Spleen (tissue), 11 donors: ENCODE measurements around the gene JAK2. TPM values are rescaled to one million over a fixed set of nuclear protein-coding genes. Genes with fewer than 3 reads are reported as not detected.

Experiments
- DNase-seq: peaks from one replicate; pipeline ENCODE4 v3.0.0-alpha.2; 2020
- H3K27ac ChIP-seq, 8 donors: fragments of 200-600 bp; sonication (generic) in 7 of 8; 1 replicate in 4 of 8; 2 replicates in 4 of 8; pipeline versions ENCODE4 v1.5.0 to v1.8.0; 2016 to 2021; ENCODE audit warnings: inconsistent platforms in 4 of 8, mild to moderate bottlenecking in 4 of 8, moderate library complexity in 1 of 8
- H3K27me3 ChIP-seq, 7 donors: fragments of 200-600 bp; sonication (generic) in 6 of 7; replicated peaks in 1 of 7; 1 replicate in 4 of 7; 2 replicates in 3 of 7; pipeline versions ENCODE4 v1.5.0 to v1.8.0; 2016 to 2021; ENCODE audit warnings: inconsistent platforms in 3 of 7, mild to moderate bottlenecking in 1 of 7
- H3K36me3 ChIP-seq, 6 donors: fragments of 200-600 bp; sonication (generic) in 5 of 6; 1 replicate in 4 of 6; 2 replicates in 2 of 6; pipeline versions ENCODE4 v1.5.0 to v1.8.0; 2016 to 2021; ENCODE audit warnings: inconsistent platforms in 2 of 6
- H3K4me1 ChIP-seq, 6 donors: fragments of 200-600 bp; sonication (generic) in 5 of 6; 1 replicate in 3 of 6; 2 replicates in 3 of 6; pipeline versions ENCODE4 v1.5.0 to v1.8.0; 2016 to 2021; ENCODE audit warnings: inconsistent platforms in 3 of 6
- H3K4me3 ChIP-seq, 8 donors: fragments of 200-600 bp; sonication (generic) in 7 of 8; 1 replicate in 4 of 8; 2 replicates in 4 of 8; pipeline versions ENCODE4 v1.5.0 to v1.8.0; 2016 to 2021; ENCODE audit warnings: inconsistent platforms in 4 of 8, mild to moderate bottlenecking in 4 of 8, moderate library complexity in 2 of 8
- H3K9me3 ChIP-seq, 8 donors: fragments of 200-600 bp; sonication (generic) in 7 of 8; 1 replicate in 4 of 8; 2 replicates in 4 of 8; pipeline versions ENCODE4 v1.5.0 to v1.8.0; 2016 to 2021; ENCODE audit warnings: inconsistent platforms in 4 of 8
- POLR2A ChIP-seq, 3 donors: fragments of 450-650 bp; IDR thresholded peaks; one replicate each; pipeline ENCODE4 v1.5.1; 2017; ENCODE audit warnings: antibody characterized with exemption in 3 of 3, mild to moderate bottlenecking in 1 of 3
- POLR2AphosphoS5 ChIP-seq, 3 donors: sonication (generic); formaldehyde crosslinking; IDR thresholded peaks; one replicate each; pipeline ENCODE4 v1.5.1; 2017; ENCODE audit warnings: antibody characterized with exemption in 3 of 3
- whole genome bisulfite sequencing, 5 donors: extraction: QIAGEN DNeasy Blood & Tissue Kit in 3 of 5; methylation state at CpG; one replicate each; pipeline versions ENCODE4 v1.1.5 to v1.1.7; 2013 to 2018; 5-methylcytosine and 5-hydroxymethylcytosine counted together
- intact Hi-C: fragments of 100-400 bp; cut with DNase I; formaldehyde crosslinking; loops from one replicate; pipeline ENCODE4 v1.15.0; 2023; ENCODE audit warnings: low total_unique reads
- polyA plus RNA-seq, 3 donors: library from polyadenylated mRNA; stranded (reverse); fragments of 200-250 nt; gene quantifications; one replicate each; pipeline ENCODE4 v1.2.1, GENCODE V29; 2013
- total RNA-seq, 7 donors: library from RNA; depleted of rRNA in 3 of 7; stranded (reverse); fragments of >200 nt in 3 of 7; fragmentation: NEBNext Ultra II Directional in 4 of 7; extraction: Animal tissue kit (Norgen Biotek cat#: 25700) in 4 of 7; gene quantifications; one replicate each; pipeline versions ENCODE4 v1.1.0 to v1.2.1, GENCODE V29; 2016 to 2021
- TF ChIP-seq, protein P1 (sequence below), 11 experiments: fragments of 200-600 bp in 7 of 11; fragments of 450-650 bp in 4 of 11; sonication (generic) in 4 of 11; IDR thresholded peaks in 8 of 11; conservative IDR thresholded peaks in 3 of 11; 1 replicate in 7 of 11; 2 replicates in 4 of 11; pipeline versions ENCODE4 v1.4.0 to v1.8.0; 2016 to 2021; ENCODE audit warnings: antibody characterized with exemption in 11 of 11, inconsistent platforms in 4 of 11, mild to moderate bottlenecking in 1 of 11
- donor health status: healthy with polysubstance abuse.
- donor health status: DM: no; HTN: no; CAD: no; lungs with moderate emphysema.
- donor health status: DM: no; HTN: no; CAD: no.
- donor health status: Bipolar disorder and iron deficiency.
- donor health status: healthy.
- donor health status: DM: no; HTN: no; CAD: no.
- donor health status: DM: yes; HTN: yes; CAD: no.

JAK2 gene
- total and polyA plus RNA-seq, 10 donors = 7.1 to 61.2 (median 45.8) TPM

DNA sequence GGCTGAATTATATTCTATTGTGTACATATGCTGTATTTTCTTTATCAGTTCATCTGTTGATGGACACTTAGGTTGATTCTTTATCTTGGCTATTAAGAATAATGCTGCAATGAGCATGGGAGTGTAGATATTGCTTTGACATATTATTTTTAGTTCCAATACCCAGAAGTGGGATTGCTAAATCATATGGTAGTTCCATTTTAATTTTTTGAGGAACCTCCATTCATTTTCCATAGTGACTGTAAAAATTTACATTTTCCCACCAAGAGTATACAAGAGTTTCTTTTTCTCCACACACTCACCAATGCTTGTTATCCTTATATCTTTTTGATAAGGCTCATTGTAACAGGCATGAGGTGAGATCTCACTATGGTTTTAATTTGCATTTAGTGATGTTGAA is 19.4 kb downstream of the JAK2 start:
- intact Hi-C loops = no loop called here
- no peak for TF ChIP-seq POLR2A (IDR thresholded peaks at IDR 0.05)
- no peak for TF ChIP-seq POLR2AphosphoS5 (IDR thresholded peaks at IDR 0.05)
- TF ChIP-seq, protein P1, sequence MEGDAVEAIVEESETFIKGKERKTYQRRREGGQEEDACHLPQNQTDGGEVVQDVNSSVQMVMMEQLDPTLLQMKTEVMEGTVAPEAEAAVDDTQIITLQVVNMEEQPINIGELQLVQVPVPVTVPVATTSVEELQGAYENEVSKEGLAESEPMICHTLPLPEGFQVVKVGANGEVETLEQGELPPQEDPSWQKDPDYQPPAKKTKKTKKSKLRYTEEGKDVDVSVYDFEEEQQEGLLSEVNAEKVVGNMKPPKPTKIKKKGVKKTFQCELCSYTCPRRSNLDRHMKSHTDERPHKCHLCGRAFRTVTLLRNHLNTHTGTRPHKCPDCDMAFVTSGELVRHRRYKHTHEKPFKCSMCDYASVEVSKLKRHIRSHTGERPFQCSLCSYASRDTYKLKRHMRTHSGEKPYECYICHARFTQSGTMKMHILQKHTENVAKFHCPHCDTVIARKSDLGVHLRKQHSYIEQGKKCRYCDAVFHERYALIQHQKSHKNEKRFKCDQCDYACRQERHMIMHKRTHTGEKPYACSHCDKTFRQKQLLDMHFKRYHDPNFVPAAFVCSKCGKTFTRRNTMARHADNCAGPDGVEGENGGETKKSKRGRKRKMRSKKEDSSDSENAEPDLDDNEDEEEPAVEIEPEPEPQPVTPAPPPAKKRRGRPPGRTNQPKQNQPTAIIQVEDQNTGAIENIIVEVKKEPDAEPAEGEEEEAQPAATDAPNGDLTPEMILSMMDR (IDR thresholded peaks at IDR 0.05 in 8 of 11, conservative IDR thresholded peaks at IDR 0.05 in 3 of 11) = no peak

DNA sequence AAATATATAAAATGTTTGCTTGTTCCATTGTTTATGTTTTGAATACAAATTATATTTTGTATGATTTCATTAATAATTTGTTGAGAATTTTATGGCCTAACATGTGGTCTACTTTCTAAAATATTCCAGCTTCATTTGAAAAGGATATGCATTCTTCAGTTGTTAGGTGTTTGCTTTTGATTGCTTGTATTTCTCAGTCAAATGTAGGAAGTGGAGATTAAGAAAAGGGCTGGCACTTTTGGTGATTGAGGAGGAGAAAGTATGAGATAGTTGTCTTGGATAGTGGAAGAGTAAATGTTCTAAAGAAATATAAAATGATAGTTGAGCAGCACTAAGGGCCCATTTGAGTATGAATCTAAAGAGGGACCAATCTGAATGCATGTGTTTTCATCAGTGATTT is 23.1 kb downstream of the JAK2 start:
- TF ChIP-seq, protein P1 (IDR thresholded peaks at IDR 0.05 in 8 of 11, conservative IDR thresholded peaks at IDR 0.05 in 3 of 11) = no peak
- peaks cover 0 to 22% (median 13%) of the 10 kb centered on the region in 8 donors for H3K9me3 ChIP-seq
- no peak overlapping the region for H3K4me3 ChIP-seq
- intact Hi-C loops = no loop called here
- H3K4me1 ChIP-seq = peaks cover 0 to 36% (median 4%) of the 10 kb centered on the region in 6 donors
- no peak for DNase-seq
- no peaks in the 10 kb centered on the region for H3K27me3 ChIP-seq
- no peak overlapping the region for H3K27ac ChIP-seq
- peaks cover 0 to 25% (median 0%) of the 10 kb centered on the region in 6 donors for H3K36me3 ChIP-seq

More for the DNA sequence above, 19.4 kb downstream of the JAK2 start:
- no peak overlapping the region for H3K4me3 ChIP-seq
- no peak for DNase-seq
- peaks cover 0 to 21% (median 1%) of the 10 kb centered on the region in 6 donors for H3K4me1 ChIP-seq
- H3K27ac ChIP-seq = no peak overlapping the region
- H3K36me3 ChIP-seq = peaks cover 0 to 44% (median 3%) of the 10 kb centered on the region in 6 donors
- H3K27me3 ChIP-seq = no peaks in the 10 kb centered on the region
- H3K9me3 ChIP-seq = peaks cover 0 to 50% (median 37%) of the 10 kb centered on the region in 8 donors

DNA sequence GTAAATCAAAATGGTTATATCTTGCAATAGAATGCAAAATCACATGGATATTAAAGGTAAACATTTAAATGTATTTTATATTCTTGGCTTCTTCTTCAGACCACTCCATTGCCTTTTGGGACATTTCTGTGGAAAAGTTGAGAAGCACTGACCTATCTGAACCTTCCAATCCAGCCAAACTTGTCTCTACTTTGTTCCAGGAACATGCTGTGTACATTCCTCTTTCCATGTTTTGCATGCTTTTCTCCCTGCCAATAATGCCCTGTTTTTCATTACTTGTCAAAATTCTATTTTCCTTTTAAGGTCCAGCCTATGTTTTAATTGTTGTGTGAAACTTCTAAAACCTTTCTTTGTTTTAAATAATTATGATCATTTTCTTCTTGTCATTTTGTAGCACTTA is 28.3 kb downstream of the JAK2 start:
- no peaks in the 10 kb centered on the region for H3K27me3 ChIP-seq
- peaks cover 0 to 43% (median 2%) of the 10 kb centered on the region in 6 donors for H3K36me3 ChIP-seq
- no peak overlapping the region for H3K4me3 ChIP-seq
- H3K27ac ChIP-seq = no peak overlapping the region
- intact Hi-C loops = no loop called here
- DNase-seq = no peak
- H3K9me3 ChIP-seq = peaks cover 0 to 14% (median 12%) of the 10 kb centered on the region in 8 donors
- H3K4me1 ChIP-seq = peaks cover 0 to 63% (median 2%) of the 10 kb centered on the region in 6 donors
- TF ChIP-seq POLR2AphosphoS5 (IDR thresholded peaks at IDR 0.05) (no peak), POLR2A (IDR thresholded peaks at IDR 0.05) (no peak)
- TF ChIP-seq, protein P1 (IDR thresholded peaks at IDR 0.05 in 8 of 11, conservative IDR thresholded peaks at IDR 0.05 in 3 of 11) = no peak

DNA sequence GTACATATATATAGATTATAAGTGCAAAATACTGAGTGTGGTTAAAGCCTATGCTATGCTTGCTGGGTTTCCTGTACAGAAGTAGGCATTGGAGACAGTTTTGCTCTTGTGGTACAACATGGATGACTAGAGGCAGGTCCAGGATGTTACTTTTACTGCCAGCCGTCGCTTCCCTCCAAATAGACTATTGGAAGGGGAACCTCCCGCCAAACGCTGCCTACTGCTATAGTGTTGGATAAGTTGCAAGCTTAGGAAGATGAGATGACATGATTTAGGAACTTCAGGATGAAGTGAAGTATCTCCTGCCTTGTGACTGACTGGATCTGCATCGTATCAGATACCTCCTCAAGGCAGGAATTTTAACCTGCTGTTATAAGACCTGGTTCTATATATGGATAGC is 30.9 kb downstream of the JAK2 start:
- peaks cover 0 to 24% (median 21%) of the 10 kb centered on the region in 8 donors for H3K9me3 ChIP-seq
- TF ChIP-seq POLR2A (IDR thresholded peaks at IDR 0.05) = no peak
- peaks cover 0 to 46% (median 0%) of the 10 kb centered on the region in 6 donors for H3K4me1 ChIP-seq
- DNase-seq = no peak
- no peak overlapping the region for H3K27ac ChIP-seq
- 85 to 93% (median 88%) methylated on average over 5 of the region's 5 CpGs for WGBS, 5 donors
- peaks cover 0 to 46% (median 5%) of the 10 kb centered on the region in 6 donors for H3K36me3 ChIP-seq
- H3K4me3 ChIP-seq = no peak overlapping the region
- H3K27me3 ChIP-seq = no peaks in the 10 kb centered on the region
- intact Hi-C loops = no loop called here

DNA sequence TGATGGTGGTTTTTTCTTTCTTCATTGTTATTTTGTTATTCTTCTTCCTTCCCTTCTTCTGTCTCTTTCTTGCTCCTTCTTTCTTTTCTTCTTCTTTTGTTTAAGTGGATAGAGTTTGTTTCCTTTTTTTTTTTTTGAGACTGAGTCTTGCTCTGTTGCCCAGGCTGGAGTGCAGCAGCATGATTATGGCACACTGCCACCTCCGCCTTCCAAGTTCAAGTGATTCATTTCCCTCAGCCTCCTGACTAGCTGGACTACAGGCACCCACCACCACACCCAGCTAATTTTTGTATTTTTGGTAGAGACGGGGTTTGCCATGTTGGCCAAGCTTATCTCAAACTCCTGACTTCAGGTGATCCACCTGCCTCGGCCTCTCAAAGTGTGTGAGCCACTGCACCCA is 40.3 kb downstream of the JAK2 start:
- no peak overlapping the region for H3K27ac ChIP-seq
- no peaks in the 10 kb centered on the region for H3K27me3 ChIP-seq
- TF ChIP-seq POLR2AphosphoS5 (IDR thresholded peaks at IDR 0.05) (no peak), POLR2A (IDR thresholded peaks at IDR 0.05) (no peak)
- TF ChIP-seq, protein P1 (IDR thresholded peaks at IDR 0.05 in 8 of 11, conservative IDR thresholded peaks at IDR 0.05 in 3 of 11) = no peak
- no peak for DNase-seq
- intact Hi-C loops = no loop called here
- H3K4me3 ChIP-seq = no peak overlapping the region
- peaks cover 0 to 10% (median 3%) of the 10 kb centered on the region in 8 donors for H3K9me3 ChIP-seq
- H3K4me1 ChIP-seq = no peaks in the 10 kb centered on the region
- 88 to 99% (median 94%) methylated on average over 3 of the region's 3 CpGs for WGBS, 5 donors
- H3K36me3 ChIP-seq = peaks cover 8 to 98% (median 35%) of the 10 kb centered on the region in 6 donors
